Measurements from ENCODE around the gene ST6GALNAC4.

Gene ST6GALNAC4

GRCh38 chr9:127946728-127947127 is 29.9 kb upstream of the ST6GALNAC4 start:
- DNase-seq, result no peak

DNA sequence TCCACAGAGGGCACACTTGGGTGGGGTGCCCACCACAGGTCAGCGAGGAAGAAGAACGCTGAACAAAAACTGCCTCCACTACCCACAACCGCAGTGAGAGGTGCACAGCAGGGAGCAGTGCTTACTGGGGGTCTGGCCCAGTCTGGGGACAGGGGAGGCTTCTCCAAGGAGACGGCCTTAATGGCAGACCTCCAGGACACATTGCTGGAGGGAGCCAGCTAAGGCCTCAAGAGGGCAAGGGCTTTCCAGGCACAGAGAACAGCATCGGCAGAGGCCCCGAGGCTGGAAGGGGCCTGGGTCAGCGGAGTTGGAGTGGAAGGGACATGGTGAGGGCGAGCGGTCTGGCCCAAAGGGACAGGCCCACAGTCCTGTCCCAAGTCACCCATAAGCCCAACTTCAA is 29.1 kb upstream of the ST6GALNAC4 start:
- DNase-seq, result no peak

DNA sequence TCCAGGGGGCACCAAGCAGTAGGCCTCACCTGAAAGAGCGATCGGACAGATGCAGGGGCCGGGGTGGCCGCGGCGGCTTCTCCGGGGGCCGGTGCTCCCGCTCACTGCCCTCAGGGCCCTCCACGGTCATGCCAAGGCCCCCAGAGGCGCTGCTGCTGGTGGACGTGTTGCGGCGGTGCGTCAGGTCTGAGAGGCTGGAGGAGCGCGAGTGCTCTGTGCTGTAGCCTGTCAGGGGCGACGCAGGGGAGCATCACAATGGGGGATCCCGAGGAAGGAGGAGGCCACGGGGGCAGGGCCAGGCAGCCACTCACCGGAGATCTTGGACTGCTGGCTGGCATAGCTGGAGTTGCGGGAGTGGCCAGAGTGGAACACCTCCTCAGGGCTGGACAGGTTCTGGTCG is 28.5 kb upstream of the ST6GALNAC4 start:
- DNase-seq, result no peak

DNA sequence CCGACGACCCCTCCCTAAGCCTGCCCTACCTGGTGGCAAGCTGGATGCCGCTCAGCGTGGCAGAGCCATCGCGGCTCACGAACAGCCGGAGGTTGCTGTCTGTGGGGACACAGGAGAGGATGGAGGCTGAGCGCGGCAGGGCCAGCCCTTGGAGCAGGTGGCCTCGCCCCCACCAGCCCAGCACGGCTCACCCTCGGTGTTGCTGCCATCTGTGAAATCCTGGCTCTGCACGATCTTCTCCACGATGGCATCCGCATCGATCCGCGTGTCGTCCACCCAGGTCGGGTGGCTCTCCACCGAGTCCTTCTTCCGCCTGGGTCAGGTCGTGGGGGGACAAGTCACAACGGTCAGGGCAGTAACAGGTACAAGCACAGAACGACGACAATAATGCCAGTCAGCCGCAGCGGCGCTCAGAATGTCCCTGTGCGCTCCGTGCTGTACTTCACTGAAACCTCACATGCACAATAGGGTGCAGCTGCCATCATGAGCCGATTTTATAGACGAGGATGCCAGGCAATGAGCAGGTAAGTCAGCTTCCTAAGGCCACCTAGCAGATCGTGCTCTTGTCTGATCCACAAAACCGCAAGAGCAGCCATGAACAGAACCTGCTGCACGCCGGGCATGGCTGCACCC is 27.9 kb upstream of the ST6GALNAC4 start:
- no peak for DNase-seq

DNA sequence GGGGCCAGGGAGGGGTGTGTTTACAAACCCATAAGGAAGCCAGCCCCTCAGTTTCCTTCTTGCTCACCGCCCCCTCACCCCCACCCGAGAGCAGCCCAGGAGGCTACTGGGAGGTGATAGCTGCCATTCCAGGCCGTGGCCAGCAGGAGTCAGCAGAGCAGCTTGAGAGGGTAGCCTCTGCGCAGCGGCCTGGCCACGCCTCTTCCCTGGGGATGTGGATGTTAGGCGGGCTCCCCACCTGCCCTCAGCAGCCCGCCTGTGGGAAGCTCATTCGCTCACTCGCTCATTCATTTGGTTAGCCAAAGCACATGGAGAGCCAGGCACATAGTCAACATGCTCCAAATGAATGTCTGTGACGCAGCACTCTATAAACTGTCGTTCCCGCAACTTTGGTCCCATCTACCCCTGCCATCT is 26.9 kb upstream of the ST6GALNAC4 start:
- peak; percentile 85 for DNase-seq

GRCh38 chr9:127943011-127943662 is 26.3 kb upstream of the ST6GALNAC4 start:
- no peak for DNase-seq

- DNase-seq, result peak; percentile 28
These were observed 25.6 kb upstream of the ST6GALNAC4 start for GRCh38 chr9:127942216-127943010.

- DNase-seq, result no peak
These were observed 25.0 kb upstream of the ST6GALNAC4 start for GRCh38 chr9:127941961-127942215.

- no peak for DNase-seq
These were observed 24.5 kb upstream of the ST6GALNAC4 start for GRCh38 chr9:127941062-127941960.

DNA sequence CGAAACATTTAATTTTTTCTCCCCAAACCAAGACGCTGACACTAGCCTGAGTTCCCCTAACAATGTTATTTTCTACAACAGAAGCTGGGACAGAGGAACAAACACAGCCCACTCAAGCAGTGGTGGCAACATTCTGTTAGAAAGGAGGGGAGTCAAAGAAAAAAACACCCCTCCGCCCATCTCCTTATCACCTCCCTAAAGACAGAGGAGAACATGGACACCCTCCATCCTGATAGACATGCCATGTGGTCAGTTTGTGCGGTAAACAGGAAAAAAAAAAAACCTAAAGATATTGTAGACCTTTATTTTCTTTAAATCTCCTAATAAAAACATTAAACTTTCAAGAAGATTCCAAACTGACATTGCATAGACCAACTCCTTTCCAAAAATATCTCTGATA is 23.8 kb upstream of the ST6GALNAC4 start:
- no peak for DNase-seq

GRCh38 chr9:127938298-127938690 is 21.5 kb upstream of the ST6GALNAC4 start:
- no peak for DNase-seq

DNA sequence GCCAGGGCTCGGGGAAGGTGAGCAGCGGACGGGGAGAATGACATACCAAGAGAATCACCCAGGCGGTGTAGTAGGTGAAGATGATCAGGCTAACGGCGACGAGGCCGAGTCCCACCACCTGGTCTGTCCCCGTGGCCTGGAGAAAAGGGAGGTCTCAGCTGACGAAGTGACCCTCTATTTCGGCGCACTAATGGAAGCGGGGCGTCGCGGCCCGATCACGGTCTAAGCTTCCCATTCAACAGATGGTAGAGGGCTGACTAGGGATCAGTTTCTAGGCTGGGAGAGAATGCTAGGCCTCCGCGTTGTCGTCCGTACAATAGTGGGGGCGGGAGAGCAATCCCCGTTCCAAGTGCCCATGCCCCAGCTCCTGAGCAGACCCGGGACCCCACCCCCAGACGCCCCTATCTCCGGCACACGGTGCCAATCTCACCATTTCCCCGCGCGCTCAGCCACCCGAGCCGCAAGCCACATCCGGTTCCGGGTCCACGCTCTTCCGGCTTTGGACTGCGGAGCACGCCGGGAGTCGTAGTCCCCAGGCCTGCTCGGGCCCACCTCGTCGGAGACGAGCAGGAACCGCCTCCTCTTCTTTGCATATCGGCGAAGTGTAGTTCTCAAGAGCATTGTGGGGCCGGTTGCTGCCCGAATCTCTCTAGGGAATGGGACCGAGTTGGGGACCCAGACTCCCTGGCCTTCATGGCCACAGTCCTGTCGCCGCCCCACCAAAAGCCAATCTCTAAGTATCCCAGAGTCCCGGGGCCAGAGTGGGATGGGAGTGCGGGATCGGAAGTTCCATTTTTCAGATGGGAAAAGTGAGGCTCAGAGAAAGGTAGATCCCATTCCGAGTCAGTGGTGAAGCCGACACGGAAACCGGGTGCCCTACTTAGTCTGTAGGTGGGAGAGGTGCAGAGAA is 20.8 kb upstream of the ST6GALNAC4 start, which contains the start of gene DPM2:
Gene DPM2 (minus strand): TSS at position 467 of the 910 bp plus-strand sequence. CDS start 34 bp downstream, at position 433.
- DNase-seq, result peak; percentile 86

DNA sequence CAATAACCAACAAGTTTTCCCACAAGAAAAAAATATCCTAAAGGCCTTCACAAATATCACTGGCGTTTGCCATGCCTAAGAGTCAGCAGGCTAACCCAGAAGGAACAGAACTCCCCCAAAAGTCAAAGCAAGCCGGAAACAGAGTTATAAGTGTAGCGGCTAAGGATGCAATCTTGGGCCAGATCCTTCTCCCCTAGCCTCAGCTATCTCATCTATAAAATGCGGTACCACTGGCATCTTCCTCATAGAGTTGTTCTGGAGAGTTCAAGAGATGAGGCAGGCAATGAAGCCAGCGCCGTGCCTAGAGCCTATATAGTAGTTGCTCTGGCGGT is 20.2 kb upstream of the ST6GALNAC4 start:
- DNase-seq, result no peak

GRCh38 chr9:127936347-127936852 is 19.6 kb upstream of the ST6GALNAC4 start:
- DNase-seq, result no peak

DNA sequence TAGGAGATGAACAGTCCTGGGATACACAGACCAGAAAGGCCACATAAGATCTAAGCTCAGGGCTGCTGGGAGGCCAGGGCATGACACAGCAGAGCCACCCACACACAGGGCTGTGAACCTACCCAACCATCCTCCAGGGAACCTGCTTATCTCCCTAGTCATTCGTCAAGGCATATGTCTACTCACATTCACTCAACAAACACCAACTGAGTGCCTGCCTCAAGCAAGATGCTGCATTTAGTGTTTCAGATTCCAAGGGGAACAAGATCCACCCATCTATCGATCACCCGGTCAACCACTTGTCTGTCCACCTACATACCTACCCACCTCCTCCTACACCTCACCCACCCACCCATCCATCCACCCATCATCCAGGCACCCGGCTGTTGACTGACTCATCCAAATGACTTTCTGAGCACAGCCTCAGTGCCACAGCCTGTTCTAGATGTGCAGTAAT is 19.0 kb upstream of the ST6GALNAC4 start:
- DNase-seq, result no peak

DNA sequence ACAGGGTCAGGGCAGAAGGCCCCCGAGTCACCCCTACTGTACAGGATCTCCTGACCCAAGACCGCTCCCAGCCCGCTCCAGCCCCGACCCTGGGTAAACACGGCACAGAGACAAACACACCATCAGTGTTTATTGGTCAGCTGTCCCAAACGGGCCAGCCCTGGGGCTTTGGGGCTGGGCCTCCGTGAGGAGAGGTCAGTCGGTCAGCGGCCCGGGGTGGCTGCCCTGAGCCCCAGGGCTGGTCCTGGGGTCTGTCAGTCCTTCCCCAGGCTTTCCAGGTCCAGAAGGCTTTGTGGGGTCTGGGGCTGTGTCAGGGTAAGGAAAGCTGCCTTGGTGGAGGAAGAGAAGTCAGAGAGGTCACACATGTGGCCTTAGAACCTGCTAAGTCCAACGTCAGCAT is 18.1 kb upstream of the ST6GALNAC4 start:
- DNase-seq, result no peak

DNA sequence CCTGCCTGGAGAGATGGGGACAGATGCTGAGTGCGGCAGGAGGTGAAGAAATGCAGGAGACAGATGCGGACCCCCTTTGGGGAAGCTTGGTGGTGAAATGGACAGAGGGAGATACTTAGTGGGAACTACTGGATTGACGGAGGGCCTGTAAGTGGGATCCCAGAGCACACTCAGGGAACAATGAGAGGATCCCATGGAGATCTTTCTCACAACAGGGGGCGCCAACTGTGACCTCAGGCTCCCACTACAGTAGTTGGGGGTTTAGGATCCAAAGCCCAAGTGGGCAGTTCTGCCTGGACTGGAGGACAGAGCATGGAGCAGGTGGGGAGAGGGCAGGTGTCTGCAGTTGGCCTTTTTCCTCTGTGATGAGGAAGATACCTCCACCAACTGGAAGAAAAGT is 17.4 kb upstream of the ST6GALNAC4 start:
- no peak for DNase-seq

- DNase-seq, result peak; percentile 56
These were observed 14.4 kb upstream of the ST6GALNAC4 start for GRCh38 chr9:127931092-127931881.

- DNase-seq, result peak; percentile 91
These were observed 13.6 kb upstream of the ST6GALNAC4 start, which contains the start of gene PIP5KL1 for GRCh38 chr9:127930231-127931091. Gene PIP5KL1, minus strand, starts transcription at chr9:127930777. Its CDS starts 25 bp downstream, at chr9:127930752.

- no peak for DNase-seq
These were observed 12.8 kb upstream of the ST6GALNAC4 start for GRCh38 chr9:127929625-127929979.
